B cell (primary cell): Measurements from ENCODE around the gene SWSAP1.

ENCODE experiments used
- EZH2 ChIP-seq: IDR thresholded peaks from 2 replicates; pipeline ENCODE4 v1.6.1; 2012; ENCODE audit warnings: borderline replicate concordance, low read depth, mild to moderate bottlenecking, moderate library complexity, low read length; ENCODE audit not compliant: insufficient read depth, poor library complexity, severe bottlenecking
- TF ChIP-seq, protein P1 (sequence below): fragments of 200-600 bp; IDR thresholded peaks from one replicate; pipeline ENCODE4 v1.8.0; 2022; ENCODE audit warnings: antibody characterized with exemption, mild to moderate bottlenecking

- TF ChIP-seq, protein P1, sequence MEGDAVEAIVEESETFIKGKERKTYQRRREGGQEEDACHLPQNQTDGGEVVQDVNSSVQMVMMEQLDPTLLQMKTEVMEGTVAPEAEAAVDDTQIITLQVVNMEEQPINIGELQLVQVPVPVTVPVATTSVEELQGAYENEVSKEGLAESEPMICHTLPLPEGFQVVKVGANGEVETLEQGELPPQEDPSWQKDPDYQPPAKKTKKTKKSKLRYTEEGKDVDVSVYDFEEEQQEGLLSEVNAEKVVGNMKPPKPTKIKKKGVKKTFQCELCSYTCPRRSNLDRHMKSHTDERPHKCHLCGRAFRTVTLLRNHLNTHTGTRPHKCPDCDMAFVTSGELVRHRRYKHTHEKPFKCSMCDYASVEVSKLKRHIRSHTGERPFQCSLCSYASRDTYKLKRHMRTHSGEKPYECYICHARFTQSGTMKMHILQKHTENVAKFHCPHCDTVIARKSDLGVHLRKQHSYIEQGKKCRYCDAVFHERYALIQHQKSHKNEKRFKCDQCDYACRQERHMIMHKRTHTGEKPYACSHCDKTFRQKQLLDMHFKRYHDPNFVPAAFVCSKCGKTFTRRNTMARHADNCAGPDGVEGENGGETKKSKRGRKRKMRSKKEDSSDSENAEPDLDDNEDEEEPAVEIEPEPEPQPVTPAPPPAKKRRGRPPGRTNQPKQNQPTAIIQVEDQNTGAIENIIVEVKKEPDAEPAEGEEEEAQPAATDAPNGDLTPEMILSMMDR, result no peak
- TF ChIP-seq EZH2, result no peak
These were observed 6.9 kb upstream of the SWSAP1 start for GRCh38 chr19:11367528-11367927.
